Stimulated activated CD8-positive, alpha-beta memory T cell treated with anti-CD3 and anti-CD28 coated beads, Interleukin-12 subunit alpha, Interleukin-12 subunit beta, amount 100 ng/mL, for 1 hour (primary cell): ENCODE results near the gene IFT57.
A peak's percentile ranks its signal among the peaks of the same experiment; 100 is the strongest.
"Not testable (repeated sequence)": the region's sequence is repeated elsewhere in the genome, so short reads cannot be mapped to it uniquely, and the experiment has no call there.

Source experiments
- DNase-seq: peaks from one replicate; pipeline ENCODE4 v3.0.0-alpha.2; 2020; ENCODE audit warnings: low read depth

Gene IFT57, protein sequence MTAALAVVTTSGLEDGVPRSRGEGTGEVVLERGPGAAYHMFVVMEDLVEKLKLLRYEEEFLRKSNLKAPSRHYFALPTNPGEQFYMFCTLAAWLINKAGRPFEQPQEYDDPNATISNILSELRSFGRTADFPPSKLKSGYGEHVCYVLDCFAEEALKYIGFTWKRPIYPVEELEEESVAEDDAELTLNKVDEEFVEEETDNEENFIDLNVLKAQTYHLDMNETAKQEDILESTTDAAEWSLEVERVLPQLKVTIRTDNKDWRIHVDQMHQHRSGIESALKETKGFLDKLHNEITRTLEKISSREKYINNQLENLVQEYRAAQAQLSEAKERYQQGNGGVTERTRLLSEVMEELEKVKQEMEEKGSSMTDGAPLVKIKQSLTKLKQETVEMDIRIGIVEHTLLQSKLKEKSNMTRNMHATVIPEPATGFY

DNA sequence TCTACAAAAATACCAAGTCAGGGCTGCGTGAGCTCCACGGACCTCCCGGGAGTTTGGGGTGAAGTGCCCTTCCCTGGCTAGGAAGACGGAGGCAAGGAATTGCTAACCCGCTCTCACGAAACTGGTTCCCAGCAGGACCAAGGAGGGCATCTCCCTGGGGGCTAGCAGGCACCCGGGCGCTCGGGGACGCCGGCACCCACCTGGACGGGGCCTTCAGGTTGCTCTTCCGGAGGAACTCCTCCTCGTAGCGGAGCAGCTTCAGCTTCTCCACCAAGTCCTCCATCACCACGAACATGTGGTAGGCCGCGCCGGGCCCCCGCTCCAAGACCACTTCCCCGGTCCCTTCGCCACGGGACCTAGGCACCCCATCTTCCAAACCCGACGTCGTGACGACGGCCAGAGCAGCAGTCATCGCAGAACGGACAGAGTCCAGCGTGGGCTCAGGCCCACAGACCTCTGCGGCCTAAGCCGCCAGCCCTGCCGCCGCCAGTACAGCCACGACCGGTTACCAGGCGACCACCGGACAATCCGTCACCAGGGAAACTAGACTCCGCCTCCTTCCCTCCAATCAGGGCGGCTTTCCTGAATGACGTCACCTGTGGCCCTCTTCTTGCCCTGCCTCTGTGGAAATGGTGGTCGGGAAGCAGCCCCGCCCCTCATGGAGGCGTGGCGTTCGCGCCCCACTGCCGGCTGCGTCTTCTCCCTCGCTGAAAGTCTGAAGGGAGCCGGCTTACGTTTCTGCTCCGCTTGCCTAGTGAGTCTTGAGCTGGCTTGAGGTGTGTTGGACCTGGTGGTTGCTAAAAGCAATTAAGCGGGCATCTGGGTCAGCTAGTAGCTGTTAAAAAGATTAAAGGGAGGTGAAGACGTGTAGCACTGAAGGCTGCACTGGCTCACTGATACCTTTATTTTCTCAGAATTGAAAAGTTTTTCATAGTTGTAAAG, at the start of gene IFT57:
Gene IFT57 (minus strand): TSS at position 514 of the 942 bp plus-strand sequence. CDS start 102 bp downstream, at position 412.
- DNase-seq = peak; percentile 94

DNA sequence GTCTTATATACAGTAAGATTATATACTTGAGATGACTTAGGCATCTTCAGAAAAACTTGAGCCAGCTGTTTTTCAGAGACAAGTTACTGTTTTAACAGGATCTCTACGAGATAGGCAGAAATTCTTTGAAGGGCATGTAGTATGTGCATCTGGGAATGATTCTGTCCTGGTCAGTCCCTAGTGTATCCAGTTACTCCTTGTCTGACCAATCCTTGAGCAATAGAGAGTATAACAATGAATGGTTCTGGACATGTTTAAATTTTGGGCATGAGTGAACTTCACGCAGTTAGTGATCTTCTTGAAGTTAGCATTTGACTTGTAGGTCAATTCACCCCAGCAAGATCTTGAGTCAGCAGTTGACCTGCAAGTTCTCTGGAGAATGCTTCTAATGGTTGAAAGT, 49.4 kb upstream of the IFT57 start:
- DNase-seq = no peak

DNA sequence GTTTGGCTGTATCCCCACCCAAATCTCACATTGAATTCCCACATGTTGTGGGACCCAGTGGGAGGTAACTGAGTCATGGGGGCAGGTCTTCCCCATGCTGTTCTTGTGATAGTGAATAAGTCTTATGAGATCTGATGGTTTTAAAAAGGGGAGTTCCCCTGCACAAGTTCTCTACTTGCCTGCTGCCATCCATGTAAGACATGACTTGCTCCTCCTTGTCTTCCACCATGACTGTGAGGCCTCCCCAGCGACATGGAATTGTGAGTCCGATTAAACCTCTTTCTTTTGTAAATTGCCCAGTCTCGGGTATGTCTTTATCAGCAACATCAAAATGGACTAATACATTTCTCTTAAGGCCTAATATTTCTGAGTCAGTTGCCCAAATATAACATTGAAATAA, 46.0 kb upstream of the IFT57 start:
- DNase-seq = not testable (repeated sequence)

DNA sequence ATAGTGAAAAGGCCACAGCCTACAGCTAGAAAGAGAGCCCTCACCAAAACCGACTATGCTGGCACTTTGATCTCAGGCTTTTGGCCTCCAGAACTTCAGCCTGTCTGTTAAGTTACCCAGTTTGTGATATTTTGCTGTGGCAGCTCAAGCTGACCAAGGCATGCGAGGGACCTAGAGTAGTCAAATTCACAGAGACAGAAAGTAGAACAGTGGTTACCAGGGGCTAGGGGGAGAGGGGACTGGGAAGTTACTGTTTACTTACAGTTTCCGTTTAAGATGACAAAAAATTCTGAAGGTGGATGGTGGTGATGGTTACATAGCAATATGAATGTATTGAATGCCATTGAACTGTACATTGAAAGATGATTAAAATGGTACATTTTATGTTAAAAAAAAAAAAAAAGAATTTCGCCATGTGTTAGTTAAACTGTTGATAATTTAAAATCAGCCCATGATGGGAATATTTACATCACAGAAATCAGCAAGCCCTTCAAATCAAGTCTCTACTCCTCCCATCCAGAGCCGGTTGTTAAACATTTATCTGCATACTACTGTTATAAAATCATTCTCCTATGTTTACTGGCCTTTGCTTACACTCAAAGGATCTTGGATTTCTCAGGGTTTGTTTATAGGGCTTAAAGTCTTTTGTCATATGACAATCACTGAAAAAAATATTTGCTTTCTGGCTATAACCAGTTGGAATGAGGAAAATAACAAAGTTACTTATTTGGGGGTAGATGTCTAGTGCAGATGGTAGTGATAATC, 42.5 kb upstream of the IFT57 start:
- not testable (repeated sequence) for DNase-seq

DNA sequence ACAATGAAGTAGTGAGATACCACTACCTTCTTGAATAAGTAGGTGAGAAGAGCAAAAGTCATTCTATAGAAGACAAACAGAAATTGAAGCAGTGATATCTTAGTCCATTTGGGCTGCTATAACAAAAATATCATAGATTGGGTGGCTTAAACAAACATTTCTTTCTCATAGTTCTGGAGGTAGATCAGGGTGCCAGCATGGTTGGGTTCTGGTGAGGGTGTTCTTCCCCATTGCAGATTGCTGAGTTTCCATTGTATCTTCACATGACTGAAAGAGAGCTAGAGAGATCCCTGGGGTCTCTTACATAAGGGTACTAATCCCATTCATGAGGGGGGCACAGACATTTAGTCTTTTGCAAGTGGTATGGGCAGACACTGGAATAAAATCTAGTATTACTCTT, 32.9 kb upstream of the IFT57 start:
- DNase-seq = no peak

DNA sequence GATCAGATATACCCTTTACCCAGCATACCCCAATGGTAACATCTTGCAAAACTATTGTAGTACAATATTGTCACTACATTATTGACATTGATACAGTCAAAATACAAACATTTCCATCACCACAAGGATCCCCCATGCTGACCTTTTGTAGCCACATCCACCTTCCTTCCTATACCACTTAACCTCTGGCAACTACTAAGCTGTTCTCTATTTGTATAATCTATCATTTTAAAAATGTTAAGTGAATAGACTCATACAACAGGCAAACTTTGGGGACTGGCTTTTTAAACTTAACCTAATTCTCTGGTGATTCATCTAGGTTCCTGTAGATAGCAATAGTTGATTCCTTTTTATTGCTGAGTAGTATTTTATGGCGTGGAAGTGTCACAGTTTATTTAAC, 29.6 kb upstream of the IFT57 start:
- no peak for DNase-seq

DNA sequence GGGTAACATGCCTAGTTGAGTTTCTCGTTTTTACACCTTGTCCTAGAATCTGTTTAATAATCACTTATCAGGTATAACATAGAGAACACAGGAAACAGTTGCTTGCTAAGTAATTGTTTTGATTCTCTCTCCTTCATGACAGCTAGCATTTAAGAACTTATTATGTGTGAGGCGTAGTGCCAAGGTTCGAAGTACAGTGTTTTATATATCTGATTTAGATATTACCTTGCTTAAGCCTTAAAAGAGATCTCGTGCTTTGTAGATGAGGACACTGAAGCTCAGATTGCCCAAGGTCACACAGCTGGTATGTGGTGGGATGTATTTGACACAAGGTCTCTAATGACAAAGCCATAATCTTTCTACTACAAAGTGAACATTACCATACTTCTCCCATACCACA, 29.0 kb upstream of the IFT57 start:
- no peak for DNase-seq

DNA sequence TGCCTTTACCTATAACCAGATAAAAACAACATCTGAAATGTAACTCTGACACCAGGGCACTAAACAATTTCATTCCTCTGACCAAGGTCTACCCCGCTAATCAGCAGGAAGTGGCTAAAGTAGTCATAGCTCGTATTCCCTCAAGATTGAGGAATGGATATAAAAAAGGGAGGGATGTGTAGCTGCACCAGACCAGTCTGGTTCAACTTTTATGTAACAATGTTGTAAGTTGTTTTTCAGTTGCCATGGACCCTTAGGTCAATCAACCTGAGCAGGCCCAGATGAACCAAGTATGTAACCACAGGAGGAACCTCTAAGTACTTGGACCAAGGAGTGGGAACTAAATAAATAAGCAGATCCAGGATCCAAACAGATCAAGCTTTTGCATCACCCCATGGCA, 28.4 kb upstream of the IFT57 start:
- DNase-seq = no peak

DNA sequence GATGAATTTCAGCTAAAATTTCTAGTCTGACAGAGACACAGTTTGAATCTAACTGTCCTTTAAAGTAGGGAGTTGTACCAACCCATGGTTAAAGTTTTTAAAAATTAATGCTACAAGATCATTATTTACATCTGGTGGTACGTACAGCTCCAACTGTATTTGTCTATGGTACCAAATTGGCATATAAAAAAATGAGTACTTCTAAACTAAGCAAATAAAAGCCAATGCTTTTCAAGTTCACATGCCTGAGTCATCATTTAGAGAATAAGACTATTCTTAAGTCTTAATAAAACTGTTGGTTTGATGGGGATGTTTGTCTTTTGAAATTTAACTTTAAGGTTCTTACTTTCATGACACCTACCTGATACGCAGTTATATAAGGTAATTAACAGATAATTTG, 21.0 kb upstream of the IFT57 start:
- DNase-seq = no peak

DNA sequence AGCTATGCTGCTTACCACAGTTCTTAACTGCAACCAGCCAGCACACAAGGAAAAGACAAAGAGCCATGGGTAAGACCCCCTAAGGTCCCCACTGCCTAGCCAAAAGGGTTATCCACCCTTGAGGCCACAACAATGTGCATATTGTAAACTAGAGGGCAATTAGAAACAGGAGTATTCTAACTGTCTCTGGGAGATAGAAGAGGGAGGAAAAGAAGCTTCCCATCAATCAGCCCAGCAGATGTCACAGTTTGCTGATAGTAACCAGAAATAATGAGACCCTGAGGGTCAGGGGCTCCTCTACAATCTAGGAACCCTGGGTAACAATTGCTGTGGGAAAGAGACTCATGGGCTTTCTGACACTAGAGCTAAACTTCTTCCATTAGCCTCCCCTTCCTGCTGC, 20.6 kb upstream of the IFT57 start:
- no peak for DNase-seq

DNA sequence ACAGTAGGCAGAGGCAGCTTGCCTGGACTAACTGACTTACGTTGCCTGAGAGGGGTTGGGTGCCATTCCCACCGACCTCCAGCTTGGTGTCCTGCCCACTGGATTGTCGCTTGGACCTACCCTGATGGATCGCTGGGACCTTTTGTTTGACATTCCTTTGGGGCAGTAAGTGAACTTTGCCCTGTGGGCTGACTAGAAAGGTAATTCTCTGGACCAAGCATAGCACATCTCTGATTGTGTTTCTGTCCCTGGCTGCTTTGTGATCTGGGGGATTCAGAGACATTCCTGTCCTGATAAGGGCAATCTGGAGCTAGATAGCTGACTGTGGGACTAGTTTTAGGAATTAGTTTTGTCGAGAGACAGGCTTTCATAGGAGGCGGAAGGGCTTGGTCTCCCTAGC, 19.5 kb upstream of the IFT57 start:
- DNase-seq = no peak

DNA sequence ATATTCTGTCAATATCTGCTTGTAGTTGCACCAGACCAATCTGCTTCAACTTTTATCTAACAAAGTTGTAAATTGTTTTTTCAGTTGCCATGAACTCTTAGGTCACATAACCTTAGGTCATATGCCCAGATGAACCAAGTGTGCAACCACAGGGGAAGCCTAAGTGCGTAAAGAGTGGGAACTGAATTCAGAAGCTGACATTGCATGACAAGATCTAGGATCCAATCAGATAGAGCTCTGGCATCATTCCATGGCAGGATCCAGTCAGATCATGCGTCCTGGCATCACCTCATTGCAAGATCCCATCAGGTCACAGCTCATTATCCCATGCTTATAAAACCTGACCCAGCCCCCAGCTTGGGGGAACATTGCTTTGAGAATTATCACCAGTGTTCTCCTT, 18.9 kb upstream of the IFT57 start:
- DNase-seq = no peak

DNA sequence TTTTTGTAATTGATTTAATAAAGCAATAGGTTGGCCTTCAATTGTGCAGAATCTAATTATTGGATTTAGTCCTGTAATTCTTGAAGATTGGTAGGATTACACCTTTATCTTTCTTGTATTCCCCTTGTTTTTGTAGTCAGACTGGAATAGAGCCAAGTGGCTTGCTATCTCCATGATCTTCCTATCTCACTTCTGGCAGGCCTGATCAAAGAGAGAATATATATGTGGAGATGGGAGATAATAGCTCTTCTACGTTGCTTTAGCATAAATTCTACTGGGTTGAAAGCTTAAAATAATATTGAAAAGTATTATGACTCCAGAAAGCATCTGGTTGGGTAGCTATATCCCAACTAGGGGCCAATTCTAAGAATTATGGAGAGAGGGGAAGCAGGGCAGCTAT, 16.9 kb upstream of the IFT57 start:
- no peak for DNase-seq

DNA sequence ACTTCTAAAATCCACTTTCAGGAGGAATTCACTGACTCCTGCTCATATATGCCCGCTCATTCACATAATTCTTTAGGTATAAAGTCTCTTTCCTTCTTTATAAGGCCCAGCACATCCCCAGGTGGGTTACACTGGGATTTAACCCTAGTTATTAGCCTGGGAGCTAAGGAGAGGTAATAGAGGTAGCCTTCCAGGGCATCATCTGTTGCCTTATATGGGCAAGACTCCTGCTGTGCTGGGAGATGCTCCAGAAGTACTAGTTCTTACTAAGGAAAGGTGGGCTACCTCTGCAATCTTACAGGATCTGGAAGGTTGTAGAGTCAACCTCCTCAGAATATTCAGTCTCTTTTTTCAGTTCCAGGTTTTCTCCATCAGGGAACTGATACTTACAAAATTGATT, 13.1 kb upstream of the IFT57 start:
- DNase-seq = no peak

DNA sequence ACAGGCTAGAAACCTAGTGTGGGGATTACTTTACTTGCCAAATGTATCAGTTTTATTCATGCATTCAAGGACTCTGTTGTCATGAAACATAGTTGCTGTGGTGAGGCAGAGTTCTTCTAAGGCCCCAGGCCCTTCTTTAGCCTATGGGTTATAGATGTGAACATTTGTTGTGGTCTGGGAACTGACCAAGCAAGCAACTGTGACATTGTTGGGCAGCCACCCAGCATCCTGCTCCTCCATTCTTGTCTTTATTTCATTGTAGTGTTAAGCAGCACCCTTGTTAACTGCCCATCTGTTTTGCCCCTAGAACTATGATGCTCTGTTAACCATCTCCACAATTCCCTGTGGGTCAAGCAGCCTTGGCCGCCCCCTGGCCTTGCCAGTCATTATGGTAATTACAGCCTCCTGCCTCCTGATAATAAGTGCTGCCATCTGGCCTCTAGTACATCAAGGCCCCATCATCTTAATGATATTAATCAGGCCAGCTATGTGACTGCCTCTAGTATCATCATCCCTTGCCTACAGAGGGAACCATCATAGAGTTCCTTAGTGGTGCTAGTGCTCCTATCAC, 12.2 kb upstream of the IFT57 start:
- no peak for DNase-seq

DNA sequence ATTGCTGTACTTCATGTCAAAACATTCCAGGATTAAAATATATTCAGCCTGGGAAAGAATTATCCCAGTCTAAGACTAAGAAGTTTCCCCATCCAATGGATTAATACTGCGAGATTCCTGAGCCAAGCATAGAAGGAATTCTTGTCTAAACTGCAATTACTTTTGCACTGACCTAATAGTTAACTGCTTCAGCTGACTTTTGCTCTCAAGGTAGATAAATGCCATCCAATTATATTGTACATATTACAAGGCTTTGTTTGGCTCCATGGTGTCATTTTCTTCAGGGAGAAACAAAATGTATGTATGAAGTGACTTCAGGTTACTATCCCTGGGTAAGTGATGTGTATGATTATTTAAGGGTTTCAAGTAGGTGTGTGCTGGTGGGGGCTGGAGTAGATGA, 6.1 kb upstream of the IFT57 start:
- no peak for DNase-seq

DNA sequence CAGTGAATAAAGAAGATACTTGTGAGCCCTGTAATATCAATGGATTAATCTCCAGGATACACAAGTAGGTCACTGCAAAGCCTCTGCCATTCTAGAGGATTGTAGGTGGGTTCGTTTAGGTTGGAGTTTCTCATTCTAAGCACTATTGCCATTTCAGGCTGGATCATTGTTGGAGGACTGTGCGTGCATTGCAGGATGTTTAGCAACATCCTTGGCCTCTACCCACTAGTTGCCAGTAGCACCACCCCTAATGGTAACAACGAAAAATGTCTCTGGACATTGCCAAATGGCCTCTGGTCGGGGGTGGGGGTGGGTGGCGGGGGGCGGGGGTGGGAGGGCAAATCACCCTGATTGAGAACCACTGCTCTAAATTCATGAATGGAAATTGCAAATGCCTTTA, 4.9 kb upstream of the IFT57 start:
- no peak for DNase-seq

DNA sequence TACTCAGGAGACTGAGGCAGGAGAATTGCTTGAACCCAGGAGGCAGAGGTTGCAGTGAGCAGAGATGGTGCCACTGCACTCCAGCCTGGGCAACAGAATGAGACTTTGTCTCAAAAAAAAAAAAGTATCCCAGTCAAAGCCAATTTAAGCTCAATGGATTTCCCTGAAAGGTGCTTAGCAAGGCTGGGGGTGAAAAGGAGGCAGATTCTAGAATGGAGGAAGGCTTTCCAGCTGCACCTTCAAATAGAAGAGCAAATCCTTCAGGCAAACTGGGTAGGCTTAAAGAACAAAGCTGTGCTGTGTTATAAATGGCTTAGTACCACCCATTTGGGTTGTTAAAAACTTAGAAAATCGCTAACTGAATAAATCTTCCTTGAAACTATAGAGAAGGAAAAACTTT, 3.0 kb upstream of the IFT57 start:
- DNase-seq = no peak

DNA sequence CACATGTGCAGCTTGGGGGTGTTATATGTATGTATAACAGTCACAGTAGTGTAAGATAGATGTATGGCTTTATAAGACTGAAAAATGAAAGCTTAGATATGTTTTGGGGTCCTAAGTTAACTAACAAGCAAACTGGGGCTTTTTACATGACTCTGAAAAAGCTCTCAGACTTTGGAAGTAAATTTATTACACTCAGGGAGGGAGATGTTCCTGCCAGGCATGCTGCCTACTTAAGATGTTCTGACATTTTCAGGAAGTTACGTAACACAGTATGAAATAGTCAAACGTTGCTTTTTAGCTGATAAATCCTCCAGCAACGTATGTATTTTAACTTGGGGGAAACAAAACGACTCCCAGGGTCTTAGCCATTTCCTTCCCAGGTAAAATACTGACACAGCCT, 1.7 kb upstream of the IFT57 start:
- no peak for DNase-seq

DNA sequence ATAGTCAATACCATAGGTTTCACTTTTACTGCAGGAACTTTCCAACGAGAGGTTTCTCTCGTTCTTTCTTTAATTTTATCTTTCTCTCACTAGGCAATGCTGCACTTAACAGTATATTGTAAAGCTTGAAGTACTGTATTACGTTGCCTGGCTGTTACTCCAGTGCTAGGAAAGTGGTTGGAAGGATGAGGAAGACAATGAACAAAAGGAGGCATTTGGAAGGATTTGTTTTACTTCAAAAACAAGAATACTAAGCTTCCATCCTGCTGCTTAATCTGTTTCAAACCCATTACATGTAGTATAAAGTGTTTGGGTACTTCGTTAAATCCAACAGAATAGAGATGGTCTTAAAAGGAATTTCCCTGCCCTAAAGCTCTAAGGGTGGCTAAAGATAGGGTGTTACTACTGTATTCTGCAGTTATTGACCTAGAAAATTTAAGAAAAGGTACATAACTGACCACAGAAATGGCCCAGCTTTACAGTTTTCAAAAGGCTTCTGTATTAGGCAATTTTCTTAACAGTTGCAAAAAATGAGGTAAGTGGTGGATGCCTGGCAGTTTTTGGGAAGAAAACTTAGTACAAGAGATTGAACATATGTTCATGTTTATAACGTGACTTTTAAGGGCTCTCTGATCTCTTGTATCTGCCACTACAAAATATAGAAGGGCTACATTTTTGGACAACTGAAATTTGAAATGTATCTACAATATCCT, 785 bp upstream of the IFT57 start:
- DNase-seq = no peak

DNA sequence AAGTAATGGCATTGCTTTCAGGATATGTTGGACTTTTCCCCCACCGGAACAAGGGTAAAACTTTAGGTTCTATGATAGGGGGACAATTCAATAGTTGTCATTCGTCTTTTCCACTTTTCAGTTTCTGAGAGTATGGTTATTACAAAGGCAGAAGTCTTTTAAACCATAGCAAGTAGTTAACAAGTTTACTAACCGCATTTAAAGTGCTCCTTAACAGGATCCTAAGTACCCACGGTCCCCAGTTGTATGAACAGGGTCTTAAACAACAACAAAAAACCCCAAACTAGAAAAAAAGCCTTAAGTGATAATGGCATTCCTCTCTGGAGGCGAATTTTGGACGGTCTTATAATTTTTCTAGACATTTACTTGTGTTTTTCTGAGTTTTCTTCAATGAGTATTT, 831 bp downstream of the IFT57 start:
- no peak for DNase-seq
